A549 (cell line): Measurements from ENCODE around the gene OSR1.

Experiments used
- CHD2 ChIP-seq: fragments of 150-350 bp; IDR thresholded peaks from 2 replicates; pipeline ENCODE4 v1.6.1; 2014; ENCODE audit warnings: low read length; ENCODE audit not compliant: partially characterized antibody
- EP300 ChIP-seq, 2 experiments: fragments of >200 bp; sonication (Bioruptor Twin); formaldehyde crosslinking; IDR thresholded peaks; 2 replicates in 1 of 2; 3 replicates in 1 of 2; pipeline ENCODE4 v1.6.1; 2016 to 2017
- MAFK ChIP-seq: fragments of 450-650 bp; IDR thresholded peaks from 2 replicates; pipeline ENCODE4 v1.6.1; 2014; ENCODE audit not compliant: partially characterized antibody
- POLR2A ChIP-seq: IDR thresholded peaks from 2 replicates; pipeline ENCODE4 v1.6.1; 2012; ENCODE audit warnings: mild to moderate bottlenecking, low read length
- RCOR1 ChIP-seq: fragments of 150-350 bp; IDR thresholded peaks from 2 replicates; pipeline ENCODE4 v1.6.1; 2014; ENCODE audit warnings: antibody characterized with exemption, low read length, low read depth
- ZC3H11A ChIP-seq: fragments of 450-650 bp; IDR thresholded peaks from 2 replicates; pipeline ENCODE4 v1.6.1; 2014; ENCODE audit warnings: antibody characterized with exemption, mild to moderate bottlenecking
- TF ChIP-seq, protein P1 (sequence below): fragments of >200 bp; sonication (Bioruptor Twin); formaldehyde crosslinking; IDR thresholded peaks from 3 replicates; pipeline ENCODE4 v1.5.1; 2016
- TF ChIP-seq, protein P2 (sequence below): fragments of 450-650 bp; IDR thresholded peaks from 2 replicates; pipeline ENCODE4 v1.6.1; 2014; ENCODE audit warnings: antibody characterized with exemption
- TF ChIP-seq, protein P3 (sequence below): IDR thresholded peaks from 2 replicates; pipeline ENCODE4 v1.6.1; 2012

DNA sequence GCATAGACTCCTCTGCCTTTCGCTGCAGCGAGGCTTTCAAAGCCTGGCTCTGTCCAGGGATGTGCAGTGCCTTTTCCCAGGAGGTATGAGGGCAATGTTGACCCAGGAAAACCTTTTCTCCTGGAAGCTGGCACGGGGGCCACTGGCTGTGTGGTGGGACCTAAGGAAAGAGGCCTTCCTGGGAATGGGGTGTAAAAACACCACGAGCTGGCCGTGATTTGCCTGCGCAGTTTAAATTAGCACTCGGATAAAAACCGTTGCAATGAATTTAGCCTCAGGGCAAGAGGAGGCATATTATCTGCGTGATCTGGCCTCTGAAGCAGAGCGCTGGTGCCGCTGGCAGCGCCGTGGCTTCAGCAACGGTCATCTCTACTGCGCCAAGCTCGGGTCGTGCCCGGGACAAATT, 3.0 kb downstream of the OSR1 start:
- no peak for TF ChIP-seq EP300 (IDR thresholded peaks at IDR 0.05)
- TF ChIP-seq, protein P1, sequence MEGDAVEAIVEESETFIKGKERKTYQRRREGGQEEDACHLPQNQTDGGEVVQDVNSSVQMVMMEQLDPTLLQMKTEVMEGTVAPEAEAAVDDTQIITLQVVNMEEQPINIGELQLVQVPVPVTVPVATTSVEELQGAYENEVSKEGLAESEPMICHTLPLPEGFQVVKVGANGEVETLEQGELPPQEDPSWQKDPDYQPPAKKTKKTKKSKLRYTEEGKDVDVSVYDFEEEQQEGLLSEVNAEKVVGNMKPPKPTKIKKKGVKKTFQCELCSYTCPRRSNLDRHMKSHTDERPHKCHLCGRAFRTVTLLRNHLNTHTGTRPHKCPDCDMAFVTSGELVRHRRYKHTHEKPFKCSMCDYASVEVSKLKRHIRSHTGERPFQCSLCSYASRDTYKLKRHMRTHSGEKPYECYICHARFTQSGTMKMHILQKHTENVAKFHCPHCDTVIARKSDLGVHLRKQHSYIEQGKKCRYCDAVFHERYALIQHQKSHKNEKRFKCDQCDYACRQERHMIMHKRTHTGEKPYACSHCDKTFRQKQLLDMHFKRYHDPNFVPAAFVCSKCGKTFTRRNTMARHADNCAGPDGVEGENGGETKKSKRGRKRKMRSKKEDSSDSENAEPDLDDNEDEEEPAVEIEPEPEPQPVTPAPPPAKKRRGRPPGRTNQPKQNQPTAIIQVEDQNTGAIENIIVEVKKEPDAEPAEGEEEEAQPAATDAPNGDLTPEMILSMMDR = no peak
- no peak for TF ChIP-seq POLR2A
- no peak for TF ChIP-seq CHD2
- TF ChIP-seq RCOR1 = no peak
- TF ChIP-seq, protein P2, sequence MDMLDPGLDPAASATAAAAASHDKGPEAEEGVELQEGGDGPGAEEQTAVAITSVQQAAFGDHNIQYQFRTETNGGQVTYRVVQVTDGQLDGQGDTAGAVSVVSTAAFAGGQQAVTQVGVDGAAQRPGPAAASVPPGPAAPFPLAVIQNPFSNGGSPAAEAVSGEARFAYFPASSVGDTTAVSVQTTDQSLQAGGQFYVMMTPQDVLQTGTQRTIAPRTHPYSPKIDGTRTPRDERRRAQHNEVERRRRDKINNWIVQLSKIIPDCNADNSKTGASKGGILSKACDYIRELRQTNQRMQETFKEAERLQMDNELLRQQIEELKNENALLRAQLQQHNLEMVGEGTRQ = no peak
- TF ChIP-seq ZC3H11A = no peak
- TF ChIP-seq, protein P3, sequence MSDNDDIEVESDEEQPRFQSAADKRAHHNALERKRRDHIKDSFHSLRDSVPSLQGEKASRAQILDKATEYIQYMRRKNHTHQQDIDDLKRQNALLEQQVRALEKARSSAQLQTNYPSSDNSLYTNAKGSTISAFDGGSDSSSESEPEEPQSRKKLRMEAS = no peak
- no peak for TF ChIP-seq MAFK
